Lower leg skin (tissue), 3 donors: ENCODE measurements around the gene SYCP2.

ENCODE experiments used
- CTCF ChIP-seq, 3 donors: fragments of 450-650 bp; IDR thresholded peaks; one replicate each; pipeline ENCODE4 v1.5.1; 2016; ENCODE audit warnings: antibody characterized with exemption in 3 of 3, mild to moderate bottlenecking in 3 of 3, moderate library complexity in 2 of 3
- POLR2A ChIP-seq, 2 donors: fragments of 450-650 bp; IDR thresholded peaks; one replicate each; pipeline ENCODE4 v1.6.1; 2016 to 2017; ENCODE audit warnings: antibody characterized with exemption in 2 of 2, mild to moderate bottlenecking in 1 of 2, moderate library complexity in 1 of 2

- TF ChIP-seq CTCF (IDR thresholded peaks at IDR 0.05) = no peak
- TF ChIP-seq POLR2A (IDR thresholded peaks at IDR 0.05) = no peak
These were observed 49.6 kb upstream of the SYCP2 start for GRCh38 chr20:59983076-59983475.
